Lung microvascular endothelial cell (primary cell): ENCODE data around the gene UVRAG. TPM values are rescaled to one million over a fixed set of nuclear protein-coding genes. Genes with fewer than 3 reads are reported as not detected.
"Not testable (repeated sequence)": the region's sequence is repeated elsewhere in the genome, so short reads cannot be mapped to it uniquely, and the experiment has no call there.

Experiments used
- DNase-seq, 2 donors: peaks; one replicate each; pipeline versions ENCODE4 v3.0.0 to v3.0.0-alpha.2; 2010; ENCODE audit warnings: low read depth in 2 of 2
- total RNA-seq: library from RNA; depleted of rRNA; stranded (reverse); fragments of >200 nt; gene quantifications from 2 replicates; pipeline ENCODE4 v1.2.1, GENCODE V29; 2014

UVRAG gene
- total RNA-seq, 1 donor from 2014 or later = 60.7 TPM

DNA sequence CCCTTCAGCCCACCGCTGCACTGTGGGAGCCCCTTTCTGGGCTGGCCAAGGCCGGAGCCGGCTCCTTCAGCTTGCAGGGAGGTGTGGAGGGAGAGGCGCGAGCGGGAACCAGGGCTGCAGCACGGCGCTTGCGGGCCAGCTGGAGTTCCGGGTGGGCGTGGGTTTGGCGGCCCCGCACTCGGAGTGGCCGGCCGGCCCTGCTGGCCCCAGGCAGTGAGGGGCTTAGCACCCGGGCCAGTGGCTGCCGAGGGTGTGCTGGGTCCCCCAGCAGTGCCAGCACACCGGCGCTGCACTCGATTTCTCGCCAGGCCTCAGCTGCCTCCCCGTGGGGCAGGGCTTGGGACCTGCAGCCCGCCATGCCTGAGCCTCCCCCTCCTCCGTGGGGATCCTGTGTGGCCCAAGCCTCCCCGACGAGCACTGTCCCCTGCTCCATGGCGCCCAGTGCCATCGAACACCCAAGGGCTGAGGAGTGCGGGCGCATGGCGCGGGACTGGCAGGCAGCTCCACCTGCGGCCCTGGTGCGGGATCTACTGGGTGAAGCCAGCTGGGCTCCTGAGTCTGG, 245.5 kb downstream of the UVRAG start:
- not testable (repeated sequence) for DNase-seq

DNA sequence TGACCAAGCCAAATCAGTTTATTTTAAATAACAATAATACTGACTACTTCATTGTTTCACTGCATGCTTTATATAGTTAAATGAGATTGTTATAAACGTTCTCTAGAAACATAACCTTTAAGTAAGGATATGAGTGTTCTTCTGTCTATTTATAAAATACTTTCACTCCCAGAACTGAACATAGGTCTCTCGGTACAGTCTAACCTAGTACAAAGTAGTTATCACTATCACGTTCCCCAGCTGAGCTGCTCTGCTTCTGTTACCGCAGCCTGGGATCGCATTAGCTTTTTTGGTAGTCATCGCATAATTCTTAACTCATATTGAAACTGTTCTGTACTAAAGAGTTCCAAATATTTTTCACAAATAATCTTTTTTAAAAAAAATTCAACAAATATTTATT, 247.7 kb downstream of the UVRAG start:
- no peak for DNase-seq

DNA sequence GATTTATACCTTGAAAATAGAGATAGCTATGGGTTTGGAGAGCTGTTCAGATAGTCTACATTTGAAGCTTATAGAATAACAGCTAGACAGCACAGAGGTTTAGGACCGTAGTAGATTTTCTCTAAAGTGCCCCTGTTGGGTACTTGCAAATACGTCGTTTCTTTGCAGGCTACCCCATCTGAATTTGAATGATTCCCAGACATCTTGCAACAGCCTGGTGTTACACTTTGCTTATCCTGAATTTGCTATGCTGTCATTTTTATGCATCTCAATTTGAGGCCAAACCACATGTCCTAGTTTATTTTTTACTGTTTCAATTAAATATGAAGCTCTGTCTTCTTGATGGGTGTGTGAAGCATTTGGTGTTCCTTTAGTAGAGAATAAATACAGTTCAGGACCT, 249.2 kb downstream of the UVRAG start:
- no peak for DNase-seq

DNA sequence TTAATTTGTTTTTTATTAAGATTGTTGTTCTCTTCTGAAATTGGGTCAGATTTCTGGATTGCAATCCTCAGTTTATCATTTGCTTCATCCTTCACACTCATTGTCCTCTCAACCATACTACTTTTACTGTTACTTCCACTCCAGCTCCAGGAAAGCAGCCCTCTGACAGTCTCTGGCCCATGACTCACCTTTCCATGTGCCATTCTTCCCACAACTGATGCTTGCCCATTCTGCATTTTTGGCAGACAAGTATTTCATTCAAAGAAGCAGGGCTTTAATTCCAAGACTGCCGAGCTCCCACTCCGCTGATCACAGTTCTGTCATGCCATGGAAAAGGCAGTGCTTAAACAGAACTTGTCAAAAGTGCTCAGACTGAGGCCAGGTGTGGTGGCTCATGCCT, 252.1 kb downstream of the UVRAG start:
- peak in 1 of 2 donors; percentile 48 for DNase-seq

DNA sequence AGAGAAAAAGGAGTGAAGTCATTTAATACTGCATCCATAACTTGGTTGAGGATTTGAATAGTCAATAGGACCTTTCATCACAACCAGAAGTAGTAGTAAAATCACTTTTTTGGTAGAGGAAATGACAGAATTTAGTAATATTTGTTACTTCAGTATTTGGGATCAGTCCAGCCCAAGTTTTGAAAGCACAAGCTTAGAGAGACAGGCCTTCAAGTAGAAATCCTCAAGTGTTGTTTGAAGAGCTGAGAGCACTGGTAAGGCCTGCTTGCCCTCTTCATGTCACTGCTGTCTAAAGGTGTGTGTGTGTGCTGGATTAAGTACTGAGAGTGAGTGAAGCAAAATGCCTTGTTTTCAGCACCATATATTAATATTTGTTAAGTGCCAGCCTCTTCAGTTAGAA, 254.0 kb downstream of the UVRAG start:
- DNase-seq = no peak

DNA sequence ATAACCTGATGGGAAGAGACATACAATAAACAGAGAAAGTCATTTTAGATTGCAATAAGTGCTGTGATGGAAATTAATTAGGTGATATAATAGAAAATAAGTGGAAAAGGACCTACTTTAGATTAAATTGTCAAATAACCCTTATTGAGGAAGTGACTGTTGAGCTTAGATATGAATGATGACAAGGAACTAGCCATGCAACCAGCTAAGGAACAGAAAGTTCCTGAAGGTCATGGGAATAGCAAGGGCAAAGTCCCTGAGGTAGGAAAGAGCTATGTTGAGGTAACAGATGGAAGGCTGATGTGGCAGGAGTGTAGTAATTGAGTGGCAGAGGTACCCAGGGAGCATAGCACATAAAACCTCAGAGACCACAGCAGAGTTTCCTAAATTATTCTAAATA, 256.1 kb downstream of the UVRAG start:
- DNase-seq = peak in 1 of 2 donors; percentile 31

DNA sequence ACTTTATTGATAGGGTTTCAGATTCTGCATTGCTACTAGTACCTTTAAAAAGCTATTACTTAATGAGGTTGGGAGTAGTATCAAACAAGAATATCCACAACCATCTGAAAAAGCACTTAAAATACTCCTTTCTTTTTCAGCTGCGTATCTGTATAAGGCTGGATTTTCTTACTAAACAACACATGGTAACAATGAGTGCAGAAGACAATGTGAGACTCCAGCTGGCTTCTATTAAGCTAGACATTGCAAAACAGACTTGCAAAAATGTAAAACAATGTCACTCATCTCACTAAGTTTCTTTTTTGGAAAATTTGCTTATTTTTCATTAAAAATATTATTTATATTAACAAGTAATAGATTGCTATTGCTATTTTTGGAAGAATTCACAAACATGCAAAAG, 258.7 kb downstream of the UVRAG start:
- peak in 1 of 2 donors; percentile 30 for DNase-seq

DNA sequence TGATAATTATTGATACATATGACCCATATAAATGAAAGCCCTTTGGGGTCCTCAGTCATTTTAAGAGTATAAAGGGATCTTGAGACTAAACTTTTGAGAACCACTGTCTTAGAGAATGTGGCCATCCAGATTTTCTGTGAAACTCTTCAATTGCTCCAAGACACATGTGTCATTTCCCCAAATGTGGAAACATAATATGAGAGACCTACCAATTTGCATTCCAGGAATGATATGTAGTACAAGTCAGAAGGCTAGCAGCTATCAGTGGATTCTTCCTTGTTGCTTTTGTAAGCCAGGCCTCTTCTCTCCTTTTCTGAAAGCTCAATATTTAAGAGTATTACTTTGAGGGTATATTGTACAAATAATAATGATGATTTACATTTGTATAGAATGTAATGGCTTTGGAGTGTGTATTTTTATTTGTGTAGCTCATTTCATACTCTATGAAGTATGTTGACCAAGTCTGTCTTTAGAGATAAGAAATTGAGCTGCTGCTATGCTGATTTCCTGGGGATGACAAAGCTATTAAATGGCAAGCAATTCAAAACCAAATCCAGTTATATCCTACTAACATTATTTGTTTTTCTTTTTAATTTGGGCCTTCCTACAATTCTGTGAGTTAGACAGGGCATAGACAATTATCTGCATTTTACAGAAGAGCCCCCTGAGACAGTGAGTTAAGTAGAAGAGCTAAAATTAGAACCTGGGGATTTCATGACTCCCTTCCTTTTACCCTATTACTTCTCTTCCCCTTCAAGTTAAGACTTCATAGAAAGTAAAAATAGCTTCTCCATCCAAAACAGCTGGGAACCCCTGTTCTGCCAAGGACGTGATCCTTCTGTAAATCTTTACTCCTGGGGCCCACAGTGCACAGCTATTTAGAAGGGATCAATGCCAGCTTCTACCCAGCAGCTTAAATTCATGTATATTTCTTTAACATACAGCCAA, 259.4 kb downstream of the UVRAG start:
- peak in 1 of 2 donors; percentile 42 for DNase-seq

DNA sequence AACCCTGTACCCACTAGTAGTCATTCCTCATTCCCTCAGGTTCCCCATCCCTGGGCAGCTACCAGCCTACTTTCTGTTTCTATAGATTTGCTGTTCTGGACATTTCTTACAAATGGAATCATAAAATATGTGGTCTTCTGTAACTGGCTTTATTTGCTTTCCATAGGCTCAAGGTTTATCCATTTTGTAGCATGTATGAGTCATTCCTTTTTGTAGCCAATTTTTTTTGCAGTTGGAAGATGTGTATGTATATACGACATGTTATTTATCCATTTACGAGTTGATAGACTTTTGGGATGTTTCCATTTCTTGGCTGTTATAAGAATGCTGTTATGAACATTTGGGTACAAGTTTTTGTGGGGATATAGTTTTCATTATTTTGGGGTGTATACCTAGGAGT, 260.7 kb downstream of the UVRAG start:
- no peak for DNase-seq

DNA sequence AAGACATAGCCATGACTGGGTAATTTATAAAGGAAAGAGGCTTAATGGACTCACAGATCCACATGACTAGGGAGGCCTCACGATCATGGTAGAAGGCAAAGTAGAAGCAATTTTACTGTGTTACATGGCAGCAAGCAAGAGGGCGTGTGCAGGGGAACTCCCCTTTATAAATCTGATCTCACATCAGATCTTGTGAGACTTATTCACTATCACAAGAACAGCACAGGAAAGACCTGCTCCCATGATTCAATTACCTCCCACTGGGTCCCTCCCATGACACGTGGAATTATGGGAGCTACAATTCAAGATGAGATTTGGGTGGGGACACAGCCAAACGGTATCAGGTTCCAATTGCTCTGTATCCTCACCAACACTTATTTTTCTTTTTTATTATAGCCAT, 261.2 kb downstream of the UVRAG start:
- DNase-seq = not testable (repeated sequence)

DNA sequence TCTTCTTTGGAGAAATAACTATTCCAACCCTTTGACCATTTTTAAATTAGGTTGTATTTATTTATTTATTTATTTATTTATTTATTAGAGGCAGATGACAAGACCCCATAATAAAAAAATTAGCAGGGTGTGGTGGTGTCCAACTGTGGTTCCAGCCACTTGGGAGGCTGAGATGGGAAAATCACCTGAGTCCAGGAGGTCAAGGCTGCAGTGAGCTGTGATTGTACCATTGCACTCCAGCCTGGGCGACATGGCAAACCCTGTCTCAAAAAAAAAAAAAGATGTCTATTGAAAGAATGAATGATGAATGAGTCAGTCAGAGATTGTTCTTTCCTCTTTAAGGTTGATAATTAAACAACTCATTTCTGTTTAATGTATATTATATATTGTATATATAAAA, 261.7 kb downstream of the UVRAG start:
- DNase-seq = no peak

DNA sequence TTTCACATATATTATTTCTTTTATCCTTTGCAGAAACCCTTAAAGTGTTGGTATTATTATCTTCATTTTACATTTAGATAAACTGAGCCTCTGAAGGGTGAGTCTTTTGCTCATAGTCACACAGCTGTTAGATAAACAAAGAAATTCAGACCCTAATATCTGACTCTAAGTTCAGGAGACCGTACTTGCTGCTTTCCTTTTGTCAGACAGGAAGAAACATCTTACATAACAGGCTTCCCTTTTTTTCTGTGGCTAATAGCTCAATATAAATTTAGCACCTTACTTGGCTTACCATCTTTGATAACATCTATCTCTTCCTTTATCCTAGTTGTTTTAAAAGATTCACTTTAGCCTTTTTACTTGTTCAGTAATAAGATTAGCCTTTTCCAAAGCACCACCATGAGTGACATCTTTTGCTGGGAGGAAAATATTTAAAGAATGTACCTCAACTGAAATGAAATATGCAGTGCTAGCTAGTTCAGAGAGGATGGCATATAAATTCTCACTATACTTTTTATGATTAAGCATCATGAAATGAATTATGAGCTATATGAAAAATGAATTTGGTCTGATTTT, 262.7 kb downstream of the UVRAG start:
- peak; percentile 16 to 58 for DNase-seq

DNA sequence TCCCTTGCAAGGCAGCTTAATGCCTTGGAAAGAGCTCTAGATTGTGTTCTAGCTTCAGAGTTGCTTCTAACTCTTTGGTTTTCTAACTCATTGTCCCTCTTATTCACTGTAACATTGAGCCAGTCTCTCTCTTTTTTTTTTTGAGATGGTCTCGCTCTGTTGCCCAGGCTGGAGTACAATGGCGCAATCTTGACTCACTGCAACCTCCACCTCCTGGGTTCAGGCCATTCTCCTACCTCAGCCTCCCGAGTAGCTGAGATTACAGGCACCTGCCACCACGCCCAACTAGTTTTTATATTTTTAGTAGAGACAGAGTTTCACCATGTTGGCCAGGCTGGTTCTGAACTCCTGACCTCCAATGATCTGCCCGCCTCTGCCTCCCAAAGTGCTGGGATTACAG, 266.1 kb downstream of the UVRAG start:
- not testable (repeated sequence) for DNase-seq

DNA sequence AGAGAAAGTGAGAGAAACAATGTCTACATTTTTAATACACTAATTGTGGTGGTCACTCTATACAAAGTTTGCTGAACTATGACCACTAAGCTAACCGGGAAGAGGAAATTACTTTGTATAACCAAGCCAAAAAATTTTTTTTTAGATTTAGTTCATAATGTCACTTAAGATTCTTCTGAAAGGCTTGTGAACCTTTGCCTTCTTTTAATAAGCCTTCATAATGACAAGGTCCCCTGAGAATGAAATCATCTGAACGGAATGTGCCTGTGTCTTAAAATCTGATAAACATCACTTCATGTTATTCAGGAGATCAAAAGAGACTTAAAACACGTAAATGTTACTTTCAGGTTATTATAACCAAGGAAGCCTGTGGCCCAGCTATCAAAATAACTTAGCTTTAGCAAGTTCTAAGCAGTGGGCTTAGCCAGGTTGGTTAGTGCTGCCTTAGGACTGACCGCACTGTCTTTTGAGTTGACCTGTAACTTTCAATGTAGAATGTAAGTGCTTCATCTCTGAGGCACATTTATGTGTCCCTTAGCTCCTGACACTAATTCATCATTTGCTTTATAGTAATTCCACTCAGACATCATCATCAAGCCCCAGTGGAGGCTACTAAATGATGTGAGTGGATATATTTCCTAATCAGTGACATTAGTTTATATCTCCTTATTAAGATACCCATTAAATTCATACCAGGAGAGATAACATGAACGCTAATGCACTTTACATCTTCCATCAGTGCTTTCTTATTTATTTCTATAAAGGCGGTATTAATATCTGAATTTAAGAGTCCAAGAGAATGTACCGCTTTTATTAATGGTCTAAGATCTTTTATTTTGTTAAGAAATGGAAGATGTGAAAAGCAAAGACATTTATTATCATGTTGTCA, 268.8 kb downstream of the UVRAG start:
- peak in 1 of 2 donors; percentile 50 for DNase-seq

DNA sequence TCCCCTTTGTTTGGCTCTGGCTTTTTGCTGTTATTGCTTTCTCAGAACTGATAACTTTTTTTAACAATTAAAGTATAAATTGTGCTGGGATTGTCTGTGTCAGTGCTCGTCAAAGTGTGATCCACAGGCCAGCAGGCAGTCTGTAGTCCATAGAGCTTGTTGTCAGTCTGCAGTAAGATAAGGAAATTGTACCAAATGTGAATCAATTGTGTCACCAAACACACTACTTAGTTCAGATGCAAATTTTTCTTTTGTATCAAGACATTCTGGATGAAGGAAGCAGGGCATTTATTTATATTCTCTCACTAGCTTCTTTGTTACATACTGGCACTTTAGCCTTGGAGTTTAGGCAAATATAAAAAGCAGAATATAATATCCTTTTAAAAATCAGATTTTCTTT, 270.3 kb downstream of the UVRAG start:
- DNase-seq = no peak

DNA sequence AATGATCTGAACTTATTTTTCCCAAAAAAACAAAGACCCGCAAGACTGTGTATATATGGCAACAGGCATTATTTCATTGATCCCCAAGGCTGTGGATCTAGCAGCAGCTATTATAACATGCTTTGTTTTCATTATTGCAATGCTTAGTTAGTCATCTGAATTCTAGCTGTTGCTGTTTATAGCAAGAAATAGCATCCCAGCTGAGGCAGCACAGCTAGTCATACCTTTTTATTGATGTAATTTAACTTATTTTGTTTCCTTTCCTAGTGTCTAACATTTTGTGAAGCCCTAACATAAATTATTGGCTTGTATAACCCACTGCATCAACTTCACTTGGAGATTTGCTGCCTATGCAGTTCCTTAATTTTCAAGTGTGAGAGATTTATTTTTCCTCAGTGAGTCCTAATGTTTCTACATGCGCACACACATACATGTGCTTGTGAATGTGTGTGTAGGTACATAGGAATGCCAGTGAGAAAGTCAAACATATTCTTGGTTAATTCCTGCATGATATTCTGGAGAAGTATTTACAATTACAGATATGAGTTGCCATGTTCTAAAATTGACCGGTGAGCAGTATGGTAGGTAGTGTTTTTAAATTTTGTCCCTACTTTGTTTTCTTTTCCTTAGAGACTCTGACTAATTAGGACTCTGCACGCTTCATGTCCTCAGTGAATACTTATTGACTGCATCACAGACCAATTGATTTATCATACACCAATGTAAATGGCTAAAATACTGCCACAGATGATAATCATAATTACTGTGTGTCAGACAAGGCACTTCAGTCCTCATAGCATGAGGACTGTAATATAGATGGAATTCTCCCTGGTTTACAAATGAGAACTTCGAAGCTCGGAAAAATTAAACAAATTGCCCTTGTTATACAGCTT, 272.0 kb downstream of the UVRAG start:
- DNase-seq = peak in 1 of 2 donors; percentile 21

DNA sequence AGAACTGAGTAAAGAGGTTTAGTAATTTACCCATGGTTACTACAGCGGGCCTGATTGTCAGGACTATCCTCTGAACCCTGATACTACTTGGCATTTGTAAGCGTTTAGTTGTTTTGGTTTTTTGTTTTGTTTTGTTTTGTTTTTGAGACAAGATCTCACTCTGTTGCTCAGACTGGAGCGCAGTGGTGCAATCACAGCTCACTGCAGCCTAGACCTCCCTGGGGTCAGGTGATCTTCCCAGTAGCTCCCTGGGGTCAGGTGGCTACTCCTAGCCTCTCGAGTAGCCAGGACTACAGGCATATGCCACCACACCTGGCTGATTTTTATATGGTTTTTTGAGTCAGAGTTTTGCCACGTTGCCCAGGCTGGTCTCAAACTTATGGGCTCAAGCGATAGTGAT, 272.7 kb downstream of the UVRAG start:
- DNase-seq = no peak

DNA sequence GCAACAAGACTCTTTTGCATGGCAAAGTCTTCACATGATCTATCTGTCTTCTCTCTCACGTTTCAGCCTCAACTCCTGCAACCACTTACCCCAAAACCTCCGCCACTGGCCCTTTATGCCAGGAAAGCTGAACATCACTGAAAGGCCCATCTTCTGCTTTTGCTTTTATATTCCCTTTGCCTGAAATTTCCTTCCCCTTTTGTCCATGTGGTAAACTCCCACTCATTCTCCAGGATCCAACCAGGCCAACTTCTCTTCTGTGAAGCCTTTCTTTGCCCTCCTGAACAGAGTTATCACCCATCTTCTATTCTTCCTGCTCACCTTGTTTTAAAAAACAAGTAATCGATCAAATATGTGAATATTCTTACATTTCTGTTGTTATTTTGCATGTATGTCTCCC, 273.5 kb downstream of the UVRAG start:
- DNase-seq = no peak

DNA sequence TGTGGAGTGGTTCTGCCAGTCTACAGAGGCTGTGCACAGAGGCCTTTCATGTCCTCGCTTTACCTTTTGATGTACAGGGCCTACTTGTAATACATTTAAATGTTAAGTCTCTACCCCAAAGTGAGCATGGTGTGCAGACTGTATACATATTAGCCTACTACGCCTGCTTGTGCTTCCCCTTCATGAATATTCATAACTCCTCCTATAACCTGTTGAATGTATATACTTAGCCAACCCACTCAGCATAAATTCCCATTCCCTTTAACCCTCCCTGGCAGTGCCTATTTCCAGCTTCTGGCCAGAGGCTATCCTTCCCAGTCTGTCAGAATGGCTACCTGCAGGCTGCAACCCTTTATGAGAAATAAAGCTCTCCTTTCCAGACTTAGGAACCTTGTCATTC, 275.2 kb downstream of the UVRAG start:
- no peak for DNase-seq

DNA sequence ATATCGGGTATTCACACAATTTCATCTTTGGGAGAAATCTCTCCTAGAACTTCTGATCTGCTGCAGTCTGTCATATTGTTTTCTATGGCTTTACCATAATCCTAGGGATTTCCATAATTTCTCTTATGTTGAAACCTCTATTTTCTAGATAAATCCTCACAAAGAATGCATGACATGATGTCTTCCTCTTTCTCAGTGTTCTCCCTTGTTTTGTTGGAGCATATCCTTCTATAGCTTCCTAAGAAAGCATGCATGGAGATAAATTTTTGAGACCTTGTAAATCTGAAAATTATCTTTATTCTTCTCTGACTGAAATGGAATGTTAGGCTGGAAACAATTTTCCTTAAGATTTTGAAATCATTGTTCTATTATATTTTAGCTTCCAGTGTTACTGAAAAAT, 275.8 kb downstream of the UVRAG start:
- DNase-seq = no peak

DNA sequence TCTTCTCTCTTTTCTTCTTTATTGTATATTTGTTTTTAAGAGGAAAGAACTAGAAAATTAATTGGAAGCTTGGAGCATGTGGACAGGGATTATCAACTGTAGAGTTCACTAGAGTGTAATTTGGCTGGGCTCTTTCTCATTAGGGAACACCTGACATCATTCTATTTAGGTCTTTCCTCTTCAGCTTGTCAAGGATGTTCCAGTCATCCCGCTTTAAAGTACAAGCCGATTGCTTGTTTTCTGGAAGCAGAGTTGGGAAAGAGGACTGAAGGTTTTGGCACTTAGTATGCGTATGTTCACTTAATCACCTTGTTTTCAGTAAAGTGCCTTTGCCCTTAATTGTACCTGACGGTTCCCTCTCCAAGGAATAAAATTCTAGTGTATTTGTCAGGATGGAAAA, 279.7 kb downstream of the UVRAG start:
- DNase-seq = no peak
